Kidney (tissue), 14 donors: ENCODE data around the gene ST6GALNAC6. TPM values are rescaled to one million over a fixed set of nuclear protein-coding genes. Genes with fewer than 3 reads are reported as not detected.
A peak's percentile ranks its signal among the peaks of the same experiment; 100 is the strongest.

Source experiments
- DNase-seq, 5 donors: peaks; one replicate each; pipeline ENCODE4 v3.0.0-alpha.2; 2013 to 2020
- FAIRE-seq: peaks from 2 replicates; lab custom pipeline; 2012; peaks lifted over from hg19 to GRCh38; lab: Jason Lieb, UNC
- H3K27ac ChIP-seq, 2 donors: one replicate each; pipeline ENCODE4 v1.7.0; 2013; ENCODE audit warnings: low read depth in 2 of 2, low read length in 2 of 2, inconsistent platforms in 1 of 2
- H3K27me3 ChIP-seq: one replicate; pipeline ENCODE4 v1.7.1; 2013; ENCODE audit warnings: low read length, inconsistent platforms; ENCODE audit not compliant: control insufficient read depth, insufficient read depth
- H3K36me3 ChIP-seq, 3 donors: one replicate each; pipeline versions ENCODE4 v1.7.0 to v1.7.1; 2013; ENCODE audit warnings: low read length in 3 of 3, control low read depth in 1 of 3, inconsistent platforms in 1 of 3; ENCODE audit not compliant: insufficient read depth in 3 of 3, control insufficient read depth in 2 of 3
- H3K4me1 ChIP-seq, 3 donors: one replicate each; pipeline versions ENCODE4 v1.7.0 to v1.7.1; 2013; ENCODE audit warnings: low read length in 3 of 3, inconsistent platforms in 1 of 3, low read depth in 1 of 3; ENCODE audit not compliant: control insufficient read depth in 2 of 3, insufficient read depth in 2 of 3
- H3K4me3 ChIP-seq, 3 donors: one replicate each; pipeline versions ENCODE4 v1.7.0 to v1.8.1; 2013; ENCODE audit warnings: low read length in 3 of 3, control low read depth in 1 of 3, inconsistent platforms in 1 of 3
- H3K9ac ChIP-seq, 3 donors: one replicate each; pipeline versions ENCODE4 v1.7.0 to v1.7.1; 2013; ENCODE audit warnings: low read length in 3 of 3, control low read depth in 1 of 3, inconsistent platforms in 1 of 3
- H3K9me3 ChIP-seq, 3 donors: one replicate each; pipeline versions ENCODE4 v1.7.0 to v1.7.1; 2013; ENCODE audit warnings: low read length in 3 of 3, control low read depth in 1 of 3, inconsistent platforms in 1 of 3; ENCODE audit not compliant: control insufficient read depth in 2 of 3, insufficient read depth in 1 of 3
- CTCF ChIP-seq: IDR thresholded peaks from 3 replicates; pipeline ENCODE4 v1.5.1; 2012; ENCODE audit warnings: mild to moderate bottlenecking, moderate library complexity, borderline replicate concordance; ENCODE audit not compliant: insufficient read depth; ENCODE audit errors: extremely low read depth
- intact Hi-C: fragments of 100-400 bp; cut with DNase I; formaldehyde crosslinking; loops from one replicate; pipeline ENCODE4 v1.11.1; 2022
- polyA plus RNA-seq: library from polyadenylated mRNA; stranded (reverse); fragments of 350-450 nt; fragmentation: Illumina TruSeq; extraction: RNeasy Lipid Tissue Mini Kit (QIAGEN cat#74804); gene quantifications from one replicate; pipeline ENCODE4 v1.2.3, GENCODE V29; 2014; ENCODE audit warnings: low read depth, low replicate concordance; ENCODE audit not compliant: insufficient read depth
- total RNA-seq: library from RNA; stranded (reverse); fragmentation: NEBNext Ultra II Directional; extraction: Animal tissue kit (Norgen Biotek cat#: 25700); gene quantifications from one replicate; pipeline ENCODE4 v1.2.1, GENCODE V29; 2021
- donor health status: control.
- donor health status: control.
- donor health status: control.
- donor health status: control.
- donor health status: control.
- donor health status: DM: yes; HTN: yes; CAD: no.
- donor health status: Normal renal cell carcinoma (clear cell type).

Gene ST6GALNAC6
- total and polyA plus RNA-seq, 2 donors from 2014 or later = 74.6 to 75.0 TPM

DNA sequence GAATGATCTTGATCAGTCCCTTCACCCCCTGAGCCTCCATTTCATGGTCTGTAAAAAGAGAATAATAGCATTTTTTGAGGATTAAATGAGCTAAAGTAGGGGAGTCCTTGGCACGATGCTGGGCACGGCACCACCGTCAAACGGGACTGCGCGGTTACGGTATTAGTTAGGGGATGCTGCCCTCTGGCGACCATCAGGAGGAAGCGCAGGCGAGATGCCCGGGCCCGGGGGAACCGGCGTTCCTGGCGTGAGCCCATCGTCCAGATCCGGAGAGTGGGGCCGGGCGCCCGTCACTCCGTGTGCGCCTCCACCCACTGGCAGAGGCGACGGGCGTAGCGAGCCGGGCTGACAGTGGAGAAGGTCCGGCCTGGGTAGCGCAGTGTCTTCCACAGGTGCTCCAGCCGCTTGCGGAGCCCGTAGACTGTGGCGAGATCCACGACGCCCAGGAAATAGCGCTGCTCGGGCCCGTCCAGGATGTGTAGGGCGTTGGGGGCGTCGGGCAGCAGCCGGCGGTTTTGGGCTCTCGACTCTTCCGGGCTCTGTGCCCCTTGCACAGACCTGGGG is 22.2 kb upstream of the ST6GALNAC6 start:
- peak; percentile 94 for TF ChIP-seq CTCF
- DNase-seq (peak in 4 of 5 donors; percentile 41 to 88 (median 63)), FAIRE-seq (no peak)
- no peaks in the 10 kb centered on the region for H3K36me3 ChIP-seq
- intact Hi-C loops = loop anchor here (5.0 kb wide), 1 partner anchor 329 kb away; no protein-coding TSS in a partner anchor
- H3K27ac ChIP-seq = no peak overlapping the region
- H3K4me1 ChIP-seq = peaks cover 0 to 10% (median 0%) of the 10 kb centered on the region in 3 donors
- H3K27me3 ChIP-seq = peaks cover 2% of the 10 kb centered on the region
- no peaks in the 10 kb centered on the region for H3K9me3 ChIP-seq
- no peak overlapping the region for H3K9ac ChIP-seq
- H3K4me3 ChIP-seq = no peak overlapping the region

GRCh38 chr9:127920794-127921193 is 21.4 kb upstream of the ST6GALNAC6 start:
- intact Hi-C loops = loop anchor here (5.0 kb wide), 1 partner anchor 328 kb away; no protein-coding TSS in a partner anchor
- FAIRE-seq (no peak), DNase-seq (no peak)
- Histone ChIP-seq H3K36me3 (no peaks in the 10 kb centered on the region), H3K9me3 (no peaks in the 10 kb centered on the region), H3K4me1 (peaks cover 0 to 18% (median 0%) of the 10 kb centered on the region in 3 donors), H3K4me3 (no peak overlapping the region), H3K27ac (no peak overlapping the region), H3K9ac (no peak overlapping the region), H3K27me3 (no peaks in the 10 kb centered on the region)
- no peak for TF ChIP-seq CTCF

DNA sequence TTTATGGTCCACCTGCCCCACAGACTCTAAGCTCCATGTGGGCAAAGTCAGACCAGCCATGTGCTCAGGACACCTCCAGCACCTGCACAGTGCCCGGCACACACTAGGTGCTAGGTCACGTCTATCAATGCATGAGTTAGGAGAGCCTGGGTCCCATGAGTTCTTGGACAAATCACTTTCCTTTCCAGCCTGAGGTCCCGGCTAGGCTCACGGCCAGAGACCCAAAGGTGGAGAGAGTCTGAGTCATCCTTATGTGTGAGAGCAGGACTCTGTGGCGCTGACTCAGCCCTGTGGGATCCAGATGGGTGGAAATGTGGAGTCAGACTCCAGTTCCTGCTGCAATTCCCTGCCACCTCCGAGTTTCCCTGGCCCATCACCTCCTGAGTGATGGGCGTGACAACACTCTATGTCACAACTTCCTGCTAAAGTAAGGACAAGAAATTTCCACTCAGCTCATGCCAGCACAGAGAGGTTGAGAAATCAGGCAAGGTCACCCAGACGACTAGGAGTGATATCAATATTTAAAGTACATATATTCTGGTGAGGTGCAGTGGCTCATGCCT is 19.9 kb upstream of the ST6GALNAC6 start:
- intact Hi-C loops = no loop called here
- Histone ChIP-seq H3K9me3 (no peaks in the 10 kb centered on the region), H3K4me1 (peaks cover 0 to 27% (median 0%) of the 10 kb centered on the region in 3 donors), H3K36me3 (no peaks in the 10 kb centered on the region), H3K27ac (no peak overlapping the region), H3K4me3 (no peak overlapping the region), H3K9ac (no peak overlapping the region), H3K27me3 (no peaks in the 10 kb centered on the region)
- TF ChIP-seq CTCF = no peak
- no peak for FAIRE-seq
- DNase-seq = peak in 1 of 5 donors; percentile 96
